HG03097 (cell line): ENCODE results near the gene PPIH.
"Not testable (repeated sequence)": the region's sequence is repeated elsewhere in the genome, so short reads cannot be mapped to it uniquely, and the experiment has no call there.

Experiments
- ATAC-seq: cut with Tn5 transposase; IDR thresholded peaks from one replicate; pipeline ENCODE4 v1.9.1; 2021; ENCODE audit not compliant: unreplicated experiment, low FRiP score

PPIH gene

GRCh38 chr1:42681741-42682483 lies 23.7 kb downstream of the PPIH start, which contains the start of gene YBX1:
Gene YBX1 (plus strand): TSS chr1:42682418. CDS start chr1:42682566, 148 bp downstream.
- peak; percentile 88 for ATAC-seq

GRCh38 chr1:42682484-42682738 lies 24.2 kb downstream of the PPIH start:
- not testable (repeated sequence) for ATAC-seq

GRCh38 chr1:42682739-42683531 lies 24.7 kb downstream of the PPIH start:
- ATAC-seq: peak; percentile 32

GRCh38 chr1:42684139-42684538 lies 25.9 kb downstream of the PPIH start:
- ATAC-seq: no peak

GRCh38 chr1:42686418-42686817 lies 28.2 kb downstream of the PPIH start:
- ATAC-seq: no peak

GRCh38 chr1:42689912-42690311 lies 31.7 kb downstream of the PPIH start:
- no peak for ATAC-seq

- no peak for ATAC-seq
Measured at GRCh38 chr1:42690477-42691156, 32.4 kb downstream of the PPIH start.

- no peak for ATAC-seq
Measured at GRCh38 chr1:42691157-42691498, 32.9 kb downstream of the PPIH start.

- ATAC-seq: no peak
Measured at GRCh38 chr1:42692461-42692860, 34.2 kb downstream of the PPIH start.

- no peak for ATAC-seq
Measured at GRCh38 chr1:42692911-42693310, 34.7 kb downstream of the PPIH start.

- ATAC-seq: no peak
Measured at GRCh38 chr1:42698081-42698813, 40.0 kb downstream of the PPIH start.

GRCh38 chr1:42700006-42700405 lies 41.8 kb downstream of the PPIH start:
- no peak for ATAC-seq

- ATAC-seq: no peak
Measured at GRCh38 chr1:42703888-42704464, 45.8 kb downstream of the PPIH start.

- not testable (repeated sequence) for ATAC-seq
Measured at GRCh38 chr1:42712808-42713207, 54.6 kb downstream of the PPIH start.

- no peak for ATAC-seq
Measured at GRCh38 chr1:42713293-42713692, 55.1 kb downstream of the PPIH start.

GRCh38 chr1:42714441-42714840 lies 56.2 kb downstream of the PPIH start:
- not testable (repeated sequence) for ATAC-seq

GRCh38 chr1:42720868-42721267 lies 62.6 kb downstream of the PPIH start:
- no peak for ATAC-seq

- ATAC-seq: no peak
Measured at GRCh38 chr1:42721926-42722325, 63.7 kb downstream of the PPIH start.

- ATAC-seq: not testable (repeated sequence)
Measured at GRCh38 chr1:42722403-42722802, 64.2 kb downstream of the PPIH start.

- ATAC-seq: no peak
Measured at GRCh38 chr1:42723511-42723910, 65.3 kb downstream of the PPIH start.

GRCh38 chr1:42725820-42726219 lies 67.6 kb downstream of the PPIH start:
- not testable (repeated sequence) for ATAC-seq
